ENCODE data around the gene INSC. TPM values are rescaled to one million over a fixed set of nuclear protein-coding genes. Genes with fewer than 3 reads are reported as not detected.

INSC gene
- total and polyA plus RNA-seq, 2 of the 4 experiments (the other 2 are of a cell fraction) = 0.53 to 1.4 TPM

GRCh38 chr11:15213471-15214231 lies 98.9 kb downstream of the INSC start:
- ChIA-PET POLR2A (ENCODE audit: unreplicated experiment) (no interaction called here), CTCF (no interaction called here)
- Histone ChIP-seq H2BK120ac (ENCODE audit: low read depth, low read length) (no peak overlapping the region), H3K27ac (ENCODE audit: insufficient read depth, low read length) (no peak overlapping the region), H3K9ac (ENCODE audit: low read depth, low read length) (no peak overlapping the region), H3K79me1 (ENCODE audit: low read depth in 1 of 2, low read length in 2 of 2) (no peaks in the 10 kb centered on the region), H3K18ac (ENCODE audit: low read depth, low read length) (no peak overlapping the region), H2BK5ac (ENCODE audit: low read depth, low read length, poor library complexity, severe bottlenecking) (no peak overlapping the region), H4K20me1 (ENCODE audit: insufficient read depth, low read length) (no peaks in the 10 kb centered on the region), H4K91ac (ENCODE audit: insufficient read depth, low read depth, low read length) (no peak overlapping the region), H3K9me1 (ENCODE audit: insufficient read depth, low read length) (0 out of 2 replicates have a peak, but pooled peaks cover 3% of the 10 kb centered on the region), H3K56ac (ENCODE audit: extremely low read depth, insufficient read depth, low read length) (no peak overlapping the region), H3K4me2 (ENCODE audit: low read depth, low read length) (no peak overlapping the region), H4K5ac (ENCODE audit: low read depth, low read length) (no peak overlapping the region), H3K27me3 (ENCODE audit: control insufficient read depth, insufficient read depth, low read length) (no peaks in the 10 kb centered on the region; the same call in 1 of the 2 replicates), H4K8ac (ENCODE audit: low read depth in 2 of 2, low read length in 2 of 2) (no peak overlapping the region), H3K4me1 (ENCODE audit: control insufficient read depth, insufficient read depth, low read length) (no peaks in the 10 kb centered on the region), H3K4me3 (ENCODE audit: insufficient read depth, low read depth, low read length) (no peak overlapping the region), H3K9me3 (ENCODE audit: control insufficient read depth, insufficient read depth, low read length) (no peaks in the 10 kb centered on the region), H2AFZ (replicated peaks; ENCODE audit: low read length, poor library complexity) (no peak overlapping the region), H2BK15ac (ENCODE audit: low read depth, low read length) (no peak overlapping the region), H2AK9ac (replicated peaks; ENCODE audit: low read depth, low read length, poor library complexity) (no peak overlapping the region), H3K4ac (ENCODE audit: low read depth, low read length) (no peak overlapping the region), H2BK20ac (ENCODE audit: low read depth, low read length) (no peak overlapping the region), H2AK5ac (ENCODE audit: low read depth, low read length) (no peak overlapping the region), H3K36me3 (ENCODE audit: control insufficient read depth, insufficient read depth, low read length) (no peaks in the 10 kb centered on the region), H3K23ac (ENCODE audit: low read depth, low read length) (no peak overlapping the region), H3K14ac (replicated peaks; ENCODE audit: low read depth, low read length) (no peak overlapping the region)
- no peak for ATAC-seq (ENCODE audit: low read depth)
- dilution Hi-C loops (cut with HindIII; ENCODE audit: low sequenced_read_pairs, unreplicated experiment) = no loop called here
- TF ChIP-seq RCOR1 (IDR thresholded peaks at IDR 0.05; ENCODE audit: insufficient replicate concordance, low read length) (no peak), USF2 (IDR thresholded peaks at IDR 0.05; ENCODE audit: low read depth, low read length) (no peak), CEBPB (IDR thresholded peaks at IDR 0.05; ENCODE audit: low read depth, low read length) (no peak), RFX5 (IDR thresholded peaks at IDR 0.05; ENCODE audit: low read depth, low read length) (no peak)
- no peak for DNase-seq
- intact Hi-C loops (cut with micrococcal nuclease) = no loop called here
- in situ Hi-C loops (cut with MboI; ENCODE audit: low sequenced_read_pairs) = no loop called here
- BruUV-seq (replicated peaks) = no TSS peak
- WGBS, 2 experiments (ENCODE audit: extremely low coverage in 2 of 2, insufficient read length in 1 of 2) = no CpG with 5 or more reads among the region's 3 CpGs
